Activated T-helper 2 cell treated with anti-CD3 and anti-CD28 coated beads, Interferon-gamma antibody, Interleukin-2, Interleukin-4, amounts not matched to agents 10 μg/mL and 5 μg/mL and 100 μg/mL, durations not matched to agents 14 hours and 24 hours and 36 hours (primary cell): ENCODE results near the gene UTS2B. TPM values are rescaled to one million over a fixed set of nuclear protein-coding genes. Genes with fewer than 3 reads are reported as not detected.
"Not testable (repeated sequence)": the region's sequence is repeated elsewhere in the genome, so short reads cannot be mapped to it uniquely, and the experiment has no call there.

Experiments used
- DNase-seq: peaks from one replicate; pipeline ENCODE4 v3.0.0; 2021; ENCODE audit warnings: low spot score
- H3K27ac Mint-ChIP-seq: one replicate; pipeline ENCODE4 v1.8.0; 2021; ENCODE audit warnings: mixed read lengths
- H3K27me3 Mint-ChIP-seq: one replicate; pipeline ENCODE4 v1.8.0; 2021; ENCODE audit warnings: low read depth, mixed read lengths
- H3K36me3 Mint-ChIP-seq: one replicate; pipeline ENCODE4 v1.8.0; 2021; ENCODE audit warnings: low read depth, mixed read lengths
- H3K4me1 Mint-ChIP-seq: one replicate; pipeline ENCODE4 v1.8.0; 2021; ENCODE audit warnings: low read depth, mixed read lengths
- H3K4me3 Mint-ChIP-seq: one replicate; pipeline ENCODE4 v1.8.0; 2021; ENCODE audit warnings: low read depth, mild to moderate bottlenecking, moderate library complexity, mixed read lengths
- H3K9me3 Mint-ChIP-seq: one replicate; pipeline ENCODE4 v1.8.0; 2021; ENCODE audit warnings: mixed read lengths
- intact Hi-C: fragments of 100-400 bp; cut with micrococcal nuclease; formaldehyde crosslinking; loops from one replicate; pipeline ENCODE4 v1.15.1; 2023
- total RNA-seq: library from RNA; stranded (reverse); gene quantifications from 2 replicates; pipeline ENCODE4 v1.2.3, GENCODE V29; 2022

UTS2B gene
- total RNA-seq, 1 donor from 2014 or later: 0.37 TPM

GRCh38 chr3:191255156-191255555 lies 75.2 kb downstream of the UTS2B start:
- Mint-ChIP-seq H3K36me3 (no peaks in the 10 kb centered on the region), H3K27me3 (no peaks in the 10 kb centered on the region), H3K4me3 (no peak overlapping the region), H3K9me3 (no peaks in the 10 kb centered on the region), H3K27ac (no peak overlapping the region), H3K4me1 (peaks cover 4% of the 10 kb centered on the region)
- DNase-seq: no peak
- intact Hi-C loops: no loop called here

GRCh38 chr3:191254098-191254873 lies 76.0 kb downstream of the UTS2B start:
- intact Hi-C loops: no loop called here
- H3K27me3 Mint-ChIP-seq: no peaks in the 10 kb centered on the region
- no peaks in the 10 kb centered on the region for H3K36me3 Mint-ChIP-seq
- H3K9me3 Mint-ChIP-seq: no peaks in the 10 kb centered on the region
- H3K4me3 Mint-ChIP-seq: no peak overlapping the region
- DNase-seq: no peak
- no peak overlapping the region for H3K27ac Mint-ChIP-seq
- peaks cover 4% of the 10 kb centered on the region for H3K4me1 Mint-ChIP-seq

DNA sequence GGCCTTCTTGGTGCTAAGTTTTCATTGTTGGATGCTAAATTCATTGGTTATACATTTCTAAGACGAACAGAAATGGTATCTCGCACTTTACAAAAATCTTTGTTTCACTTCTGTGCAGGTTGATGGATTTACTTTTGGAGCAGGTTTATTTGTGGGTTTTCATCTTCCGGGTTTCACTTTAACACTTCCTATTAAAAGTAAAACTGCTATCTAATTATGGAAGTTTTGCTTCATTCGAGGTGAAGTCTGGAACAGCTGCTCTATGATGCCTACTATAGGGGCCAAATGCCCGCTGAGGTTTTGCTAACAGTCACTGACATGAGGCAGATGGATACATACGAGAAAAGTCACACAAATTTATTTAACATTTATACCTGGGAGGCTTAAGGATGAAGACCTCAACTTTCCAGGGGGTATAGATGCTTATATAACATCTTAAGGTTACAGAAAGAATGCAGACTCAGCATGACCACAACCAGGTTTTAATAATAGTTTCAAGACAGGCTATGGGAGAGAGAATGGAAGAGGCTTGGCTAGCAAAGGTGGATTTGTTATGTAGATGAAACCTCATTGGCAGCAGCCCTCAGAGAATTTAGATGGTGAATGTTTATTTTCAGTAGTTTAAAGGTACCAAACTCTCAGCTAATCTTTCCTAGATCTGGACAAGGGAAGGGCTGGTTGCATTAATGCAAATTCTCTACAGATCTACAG lies 77.1 kb downstream of the UTS2B start:
- H3K9me3 Mint-ChIP-seq: no peaks in the 10 kb centered on the region
- no peak overlapping the region for H3K27ac Mint-ChIP-seq
- H3K36me3 Mint-ChIP-seq: no peaks in the 10 kb centered on the region
- peaks cover 4% of the 10 kb centered on the region for H3K4me1 Mint-ChIP-seq
- no peak for DNase-seq
- H3K27me3 Mint-ChIP-seq: no peaks in the 10 kb centered on the region
- H3K4me3 Mint-ChIP-seq: no peak overlapping the region
- intact Hi-C loops: no loop called here

GRCh38 chr3:191246630-191247029 lies 83.7 kb downstream of the UTS2B start:
- no peak overlapping the region for H3K27ac Mint-ChIP-seq
- no peak overlapping the region for H3K4me3 Mint-ChIP-seq
- no peaks in the 10 kb centered on the region for H3K36me3 Mint-ChIP-seq
- intact Hi-C loops: loop anchor here (10.0 kb wide), 1 partner anchor 138 kb away; no protein-coding TSS in a partner anchor
- peaks cover 1% of the 10 kb centered on the region for H3K4me1 Mint-ChIP-seq
- H3K27me3 Mint-ChIP-seq: no peaks in the 10 kb centered on the region
- DNase-seq: no peak
- H3K9me3 Mint-ChIP-seq: no peaks in the 10 kb centered on the region

GRCh38 chr3:191246034-191246433 lies 84.3 kb downstream of the UTS2B start:
- not testable (repeated sequence) for H3K4me3 Mint-ChIP-seq, H3K36me3 Mint-ChIP-seq, DNase-seq, H3K4me1 Mint-ChIP-seq, H3K27me3 Mint-ChIP-seq, H3K27ac Mint-ChIP-seq, H3K9me3 Mint-ChIP-seq
- intact Hi-C loops: loop anchor here (10.0 kb wide), 1 partner anchor 139 kb away; no protein-coding TSS in a partner anchor

DNA sequence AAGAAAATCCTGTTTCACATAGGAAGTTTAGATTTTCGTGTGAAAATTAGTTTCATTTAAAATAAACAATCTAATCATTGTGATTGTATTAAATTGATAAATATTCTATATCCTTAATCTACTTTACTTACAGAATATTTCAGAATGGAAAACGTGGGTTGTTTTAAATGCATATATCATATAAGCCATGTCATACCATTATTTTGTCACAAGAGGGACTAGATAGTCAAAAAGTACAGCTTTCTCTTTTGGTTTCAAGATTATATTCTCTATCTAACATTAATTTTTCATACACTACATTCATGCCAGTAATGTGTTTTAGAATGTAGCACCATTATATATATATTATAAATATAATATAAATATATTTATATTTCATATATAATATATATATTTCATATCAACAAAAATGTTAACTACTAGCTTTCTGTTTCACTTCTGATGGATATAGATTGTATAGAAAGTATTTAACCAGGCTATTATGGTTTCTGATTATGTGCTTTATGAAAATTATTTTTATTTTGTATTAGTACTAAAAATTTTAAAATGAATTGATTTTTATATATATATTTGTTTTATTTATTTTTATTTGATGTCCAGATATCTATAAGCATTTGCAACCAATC lies 86.0 kb downstream of the UTS2B start:
- Mint-ChIP-seq H3K9me3 (no peaks in the 10 kb centered on the region), H3K36me3 (no peaks in the 10 kb centered on the region), H3K4me3 (no peak overlapping the region), H3K27ac (no peak overlapping the region), H3K4me1 (peaks cover 1% of the 10 kb centered on the region), H3K27me3 (no peaks in the 10 kb centered on the region)
- DNase-seq: no peak
- intact Hi-C loops: loop anchor here (10.0 kb wide), 1 partner anchor 140 kb away; no protein-coding TSS in a partner anchor

DNA sequence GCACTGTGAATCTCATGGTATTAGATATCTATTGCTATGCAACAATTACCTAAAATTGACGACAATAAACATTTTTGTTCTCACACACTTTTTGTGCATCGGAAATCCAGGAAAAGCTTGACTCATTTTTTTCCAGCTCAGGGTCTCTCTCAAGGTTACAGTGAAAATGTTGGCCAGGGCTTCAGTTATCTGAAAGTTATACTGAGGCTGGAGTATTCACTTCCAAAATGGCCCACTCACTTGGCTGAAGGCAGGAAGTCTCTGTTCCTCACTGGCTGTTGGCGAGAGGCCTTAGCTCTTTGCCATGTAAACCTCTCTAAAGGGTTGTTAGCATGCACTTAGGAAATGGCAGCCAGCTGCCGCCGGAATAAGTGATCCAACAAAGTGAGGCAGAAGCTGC lies 89.8 kb downstream of the UTS2B start:
- Mint-ChIP-seq H3K4me3 (no peak overlapping the region), H3K9me3 (no peaks in the 10 kb centered on the region), H3K27ac (no peak overlapping the region), H3K4me1 (peaks cover 3% of the 10 kb centered on the region), H3K36me3 (no peaks in the 10 kb centered on the region), H3K27me3 (no peaks in the 10 kb centered on the region)
- no peak for DNase-seq
- intact Hi-C loops: loop anchor here (10.0 kb wide), 1 partner anchor 144 kb away; no protein-coding TSS in a partner anchor

- Mint-ChIP-seq H3K9me3 (no peaks in the 10 kb centered on the region), H3K27me3 (no peaks in the 10 kb centered on the region), H3K4me3 (no peak overlapping the region), H3K27ac (no peak overlapping the region), H3K4me1 (peaks cover 3% of the 10 kb centered on the region), H3K36me3 (no peaks in the 10 kb centered on the region)
- intact Hi-C loops: loop anchor here (10.0 kb wide), 1 partner anchor 145 kb away; no protein-coding TSS in a partner anchor
- DNase-seq: no peak
Observed at GRCh38 chr3:191239407-191240031, 90.8 kb downstream of the UTS2B start.

GRCh38 chr3:191238321-191238817 lies 92.0 kb downstream of the UTS2B start:
- H3K27ac Mint-ChIP-seq: no peak overlapping the region
- no peaks in the 10 kb centered on the region for H3K27me3 Mint-ChIP-seq
- intact Hi-C loops: no loop called here
- H3K4me3 Mint-ChIP-seq: no peak overlapping the region
- H3K4me1 Mint-ChIP-seq: peaks cover 3% of the 10 kb centered on the region
- H3K36me3 Mint-ChIP-seq: no peaks in the 10 kb centered on the region
- DNase-seq: no peak
- H3K9me3 Mint-ChIP-seq: no peaks in the 10 kb centered on the region

DNA sequence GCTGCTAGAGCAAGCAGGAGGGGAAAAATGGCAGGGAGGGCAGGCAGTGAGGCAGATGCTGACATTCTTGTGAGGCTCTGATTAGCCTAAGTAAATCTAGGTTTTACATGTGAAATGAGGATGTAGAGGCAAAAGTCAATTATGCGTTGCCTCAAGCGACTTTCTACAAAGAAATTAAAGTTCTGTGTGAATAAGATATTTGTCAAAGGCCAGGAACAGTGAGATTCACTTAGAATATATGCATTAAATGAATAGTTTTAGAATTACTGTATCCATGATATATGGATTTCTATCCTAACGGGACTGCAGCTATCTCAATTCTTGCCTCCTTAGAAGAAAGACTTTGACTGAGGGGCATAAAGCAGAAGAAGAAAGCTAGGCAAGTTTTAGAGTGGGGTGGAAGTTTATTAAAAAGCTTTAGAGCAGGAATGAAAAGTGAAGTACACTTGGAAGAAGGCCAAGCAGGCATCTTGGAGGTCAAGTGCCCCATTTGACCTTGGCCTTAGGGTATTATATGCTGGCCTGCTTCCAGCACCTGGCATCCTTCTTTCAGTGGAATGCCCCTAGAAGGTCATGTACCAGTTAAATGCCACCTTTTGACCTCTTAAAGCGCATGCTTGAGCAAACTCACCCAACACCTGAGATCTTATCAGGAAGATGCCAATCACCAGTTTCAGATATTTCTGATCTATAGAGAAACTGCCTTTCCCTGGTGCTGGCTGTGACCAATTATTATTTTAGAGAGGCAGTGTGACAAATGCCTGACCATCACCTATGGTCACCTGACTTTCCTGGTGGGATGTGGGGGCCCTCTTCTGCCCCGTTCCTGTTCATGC lies 93.1 kb downstream of the UTS2B start:
- intact Hi-C loops: no loop called here
- peaks cover 3% of the 10 kb centered on the region for H3K4me1 Mint-ChIP-seq
- no peak for DNase-seq
- H3K27ac Mint-ChIP-seq: no peak overlapping the region
- H3K9me3 Mint-ChIP-seq: no peaks in the 10 kb centered on the region
- no peaks in the 10 kb centered on the region for H3K36me3 Mint-ChIP-seq
- no peak overlapping the region for H3K4me3 Mint-ChIP-seq
- H3K27me3 Mint-ChIP-seq: no peaks in the 10 kb centered on the region

GRCh38 chr3:191236646-191237045 lies 93.7 kb downstream of the UTS2B start:
- H3K36me3 Mint-ChIP-seq: no peaks in the 10 kb centered on the region
- peaks cover 3% of the 10 kb centered on the region for H3K4me1 Mint-ChIP-seq

More at GRCh38 chr3:191236646-191237045, 93.7 kb downstream of the UTS2B start:
- no peaks in the 10 kb centered on the region for H3K27me3 Mint-ChIP-seq
- intact Hi-C loops: no loop called here
- no peak overlapping the region for H3K4me3 Mint-ChIP-seq
- no peak overlapping the region for H3K27ac Mint-ChIP-seq
- DNase-seq: no peak
- H3K9me3 Mint-ChIP-seq: no peaks in the 10 kb centered on the region
